ENCODE results near the gene DDIAS.

GRCh38 chr11:82865841-82866240 lies 35.7 kb upstream of the DDIAS start:
- no peak for TF ChIP-seq RAD21 (conservative IDR thresholded peaks at IDR 0.05)
- no peak for TF ChIP-seq EP300 (conservative IDR thresholded peaks at IDR 0.05; ENCODE audit: poor library complexity, severe bottlenecking)
- TF ChIP-seq CTCF (IDR thresholded peaks at IDR 0.05; ENCODE audit: poor library complexity, severe bottlenecking): no peak
- TF ChIP-seq POLR2AphosphoS5 (IDR thresholded peaks at IDR 0.05): no peak
- no peak for TF ChIP-seq EZH2 (IDR thresholded peaks at IDR 0.05; ENCODE audit: borderline replicate concordance, insufficient read depth, low read length, poor library complexity, severe bottlenecking)

All from neural cell (in vitro differentiated cells).